Brain pericyte (primary cell): Measurements from ENCODE around the gene ADAR.
"Not testable (repeated sequence)": the region's sequence is repeated elsewhere in the genome, so short reads cannot be mapped to it uniquely, and the experiment has no call there.

Experiments
- DNase-seq: peaks from one replicate; pipeline ENCODE4 v3.0.0-alpha.2; 2012; ENCODE audit warnings: low read depth, low spot score

Gene ADAR

DNA sequence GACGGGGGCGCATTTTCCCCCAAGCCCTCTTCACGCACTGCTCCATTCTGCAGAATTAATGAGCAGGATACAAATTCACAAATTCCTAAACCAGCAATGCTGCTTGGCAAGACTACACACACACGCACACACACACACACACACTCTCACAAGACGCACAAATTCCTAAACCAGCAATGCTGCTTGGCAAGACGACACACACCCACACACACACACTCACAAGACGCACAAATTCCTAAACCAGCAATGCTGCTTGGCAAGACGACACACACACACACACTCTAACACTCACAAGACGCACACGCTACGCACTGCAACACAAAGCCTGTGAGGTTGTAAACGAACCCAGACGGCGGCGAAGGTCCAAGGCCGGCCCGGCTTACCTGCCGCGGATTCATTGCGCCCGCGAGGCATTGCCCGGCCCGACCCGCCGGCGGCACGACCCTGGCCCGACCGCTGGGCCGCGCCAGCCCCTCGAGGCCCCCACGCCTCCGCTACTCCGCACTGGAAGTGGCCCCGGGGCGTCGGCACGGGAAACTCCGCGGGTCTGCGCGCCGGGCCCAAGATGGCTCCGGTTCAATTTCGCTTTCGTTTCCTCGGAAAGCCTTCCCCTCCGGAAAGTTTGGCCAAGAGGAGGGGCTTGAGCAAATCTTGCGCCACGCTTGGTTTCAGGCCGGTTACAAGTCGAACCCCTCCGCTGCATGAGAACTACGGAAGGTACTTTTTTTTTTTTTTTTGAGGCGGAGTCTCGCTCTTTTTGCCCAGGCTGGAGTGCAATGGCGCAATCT lies at the start of gene ADAR:
TSS of gene ADAR (minus strand) at position 578 of the 788 bp plus-strand sequence. CDS start at position 398, 180 bp downstream.
- peak; percentile 79 for DNase-seq

- no peak for DNase-seq
Observed at GRCh38 chr1:154657556-154657955, 49.6 kb upstream of the ADAR start.

DNA sequence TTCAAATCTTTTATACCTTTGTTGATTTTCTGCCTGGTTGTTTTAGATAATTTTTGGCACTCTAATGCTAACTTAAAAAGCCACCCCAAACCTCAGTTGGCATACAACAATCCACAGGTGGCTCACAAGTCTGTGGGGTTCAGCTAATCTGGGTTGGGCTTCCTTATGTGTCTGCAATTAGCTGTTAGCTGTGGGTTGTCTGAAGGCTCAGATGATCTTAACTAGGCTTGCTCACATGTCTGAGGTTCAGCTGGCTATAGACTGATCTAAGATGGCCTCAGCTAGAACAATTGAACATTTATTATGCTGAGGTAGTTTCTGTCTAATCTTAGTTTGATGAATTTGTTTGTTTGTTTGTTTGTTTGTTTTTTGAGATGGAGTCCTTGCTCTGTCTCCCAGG lies 44.9 kb upstream of the ADAR start:
- no peak for DNase-seq

GRCh38 chr1:154644724-154645123 lies 36.7 kb upstream of the ADAR start:
- not testable (repeated sequence) for DNase-seq

- no peak for DNase-seq
Observed at GRCh38 chr1:154641534-154641933, 33.5 kb upstream of the ADAR start.

DNA sequence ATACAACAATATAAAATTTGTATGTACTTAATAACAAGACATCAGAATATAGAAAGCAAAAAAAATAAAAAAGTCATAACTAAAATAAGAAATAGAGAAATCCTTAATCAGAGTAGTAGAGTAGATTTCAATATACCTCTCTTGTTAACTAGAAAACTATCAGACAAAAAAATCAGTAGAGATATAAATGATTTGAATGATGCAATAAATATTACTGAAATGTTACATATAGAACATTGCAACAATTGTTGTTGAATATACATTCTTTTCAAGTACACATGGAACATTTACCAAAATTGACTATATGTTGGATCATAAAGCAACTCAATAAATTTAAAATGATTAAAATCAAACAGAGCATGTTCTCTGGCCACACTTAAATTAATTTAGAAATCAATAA lies 31.9 kb upstream of the ADAR start:
- DNase-seq = no peak

GRCh38 chr1:154635171-154635570 lies 27.2 kb upstream of the ADAR start:
- DNase-seq = no peak

GRCh38 chr1:154629675-154630073 lies 21.7 kb upstream of the ADAR start:
- DNase-seq = no peak

GRCh38 chr1:154629061-154629674 lies 21.2 kb upstream of the ADAR start:
- no peak for DNase-seq

DNA sequence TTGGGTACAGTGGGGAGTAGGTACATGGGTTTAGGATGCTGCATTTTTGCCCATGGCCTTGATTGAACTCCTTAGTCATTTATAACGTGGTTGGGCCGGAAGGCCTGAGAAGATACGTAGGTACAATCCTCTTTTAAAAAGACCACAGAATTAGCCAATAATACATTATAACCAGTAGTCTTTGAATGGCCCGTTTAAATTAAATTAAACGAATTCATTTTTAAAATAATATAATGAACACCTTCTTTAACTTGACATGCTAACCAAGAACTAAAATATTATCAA lies 20.1 kb upstream of the ADAR start:
- no peak for DNase-seq

DNA sequence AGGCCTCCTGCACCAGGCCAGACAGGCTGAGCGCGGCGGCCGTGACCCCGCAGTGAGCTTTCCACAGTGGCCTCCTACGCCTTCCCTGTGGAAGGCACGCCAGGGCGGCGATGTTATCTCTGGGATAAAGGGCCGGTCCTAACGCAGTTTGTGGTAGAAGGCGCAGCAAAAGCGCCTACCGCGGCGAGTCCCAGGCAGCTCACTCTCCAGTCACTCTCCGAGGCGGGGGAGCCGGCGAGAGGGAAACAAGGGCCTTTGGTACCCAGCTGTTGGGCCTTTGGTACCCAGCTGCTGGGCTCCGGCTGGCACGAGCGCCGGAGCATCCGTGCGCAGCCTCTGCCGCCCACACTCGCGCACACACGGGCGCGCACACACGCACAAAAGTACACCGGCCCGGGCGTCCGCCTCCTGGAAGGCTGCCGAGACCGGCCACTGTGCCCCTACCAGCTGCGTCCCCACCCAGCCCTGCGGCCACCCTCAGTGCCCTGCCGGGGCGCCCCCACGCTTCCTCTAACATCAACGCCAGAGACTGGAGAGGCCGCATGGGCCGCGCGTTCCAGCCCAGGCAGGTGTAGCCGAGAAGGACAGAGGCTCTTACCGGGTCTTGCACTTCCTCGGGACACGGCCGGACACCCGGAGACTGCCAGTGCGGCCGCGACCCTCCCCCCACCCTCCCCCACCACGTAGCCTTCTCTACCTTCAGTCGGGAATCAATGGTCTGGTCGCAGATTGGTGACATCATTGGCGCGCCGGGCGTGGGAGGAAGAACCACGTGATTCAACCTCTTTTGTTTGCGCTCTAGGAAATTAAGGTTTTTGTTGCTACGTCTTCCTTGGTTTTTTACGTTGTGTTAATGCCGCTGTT lies 19.5 kb upstream of the ADAR start:
- DNase-seq = peak; percentile 60

GRCh38 chr1:154626456-154627256 lies 18.7 kb upstream of the ADAR start:
- DNase-seq = no peak

- DNase-seq = no peak
Observed at GRCh38 chr1:154624746-154625643, 17.0 kb upstream of the ADAR start.

DNA sequence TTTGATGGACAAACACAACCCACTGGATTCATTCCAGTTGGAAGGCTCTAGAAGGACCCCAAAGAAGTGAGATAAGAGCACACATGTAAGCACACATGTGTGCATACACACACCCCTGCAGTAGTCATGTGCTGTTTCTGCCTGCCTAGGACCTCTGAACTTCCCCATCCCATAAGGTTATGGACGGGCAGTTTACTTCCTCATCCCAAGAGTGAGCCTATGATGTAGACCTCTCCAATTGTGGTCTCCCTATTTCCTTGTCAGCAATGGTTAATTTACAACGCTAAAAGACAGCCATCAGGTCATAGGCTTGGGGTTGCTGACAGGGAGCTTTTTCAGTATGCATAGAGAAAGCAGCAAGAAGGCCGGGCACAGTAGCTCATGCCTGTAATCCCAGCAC lies 15.4 kb upstream of the ADAR start:
- DNase-seq = no peak

DNA sequence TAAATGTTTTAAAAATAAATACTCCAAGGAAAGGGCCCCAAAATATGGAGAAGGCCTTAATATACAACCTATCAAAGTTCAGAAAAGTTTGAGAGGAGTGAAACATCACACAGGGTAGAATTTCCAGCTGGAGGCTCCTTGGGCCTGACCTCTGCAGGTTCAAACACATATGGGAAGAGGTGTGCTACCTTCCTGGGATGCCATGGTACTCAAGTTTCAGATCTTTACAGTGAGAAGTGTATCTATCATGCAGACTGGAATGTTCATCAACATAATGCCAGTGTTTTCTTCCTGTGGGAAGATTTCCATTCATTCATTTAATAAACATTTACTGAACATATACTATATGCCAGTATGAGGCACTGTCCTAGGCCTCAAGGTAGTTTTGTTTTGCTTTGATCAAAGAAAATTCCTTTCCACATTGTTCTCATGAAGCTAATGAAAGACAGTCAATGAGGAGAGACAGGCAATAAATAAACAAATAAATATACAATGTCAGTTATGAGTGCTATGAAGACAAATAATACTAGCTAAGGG lies 14.6 kb upstream of the ADAR start:
- no peak for DNase-seq

DNA sequence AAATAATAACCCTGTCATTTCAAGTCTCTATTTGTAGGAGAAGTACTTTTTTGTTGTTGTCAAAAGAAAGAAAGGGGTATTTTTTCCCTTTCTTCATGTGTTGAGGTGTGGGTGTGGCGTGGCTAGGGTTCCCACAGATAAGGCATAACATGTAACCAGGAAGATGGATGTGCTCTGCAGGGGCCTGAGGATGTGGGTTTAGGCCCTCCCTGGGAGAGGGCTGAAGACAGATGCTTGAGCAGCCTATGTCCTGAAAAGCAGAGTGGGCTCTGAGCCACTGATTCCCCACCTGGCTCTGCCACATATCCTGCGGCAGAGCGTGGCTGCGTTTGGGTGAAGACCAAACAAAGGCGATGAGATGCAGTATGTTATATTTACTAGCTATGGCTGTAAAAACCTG lies 13.9 kb upstream of the ADAR start:
- DNase-seq = no peak

DNA sequence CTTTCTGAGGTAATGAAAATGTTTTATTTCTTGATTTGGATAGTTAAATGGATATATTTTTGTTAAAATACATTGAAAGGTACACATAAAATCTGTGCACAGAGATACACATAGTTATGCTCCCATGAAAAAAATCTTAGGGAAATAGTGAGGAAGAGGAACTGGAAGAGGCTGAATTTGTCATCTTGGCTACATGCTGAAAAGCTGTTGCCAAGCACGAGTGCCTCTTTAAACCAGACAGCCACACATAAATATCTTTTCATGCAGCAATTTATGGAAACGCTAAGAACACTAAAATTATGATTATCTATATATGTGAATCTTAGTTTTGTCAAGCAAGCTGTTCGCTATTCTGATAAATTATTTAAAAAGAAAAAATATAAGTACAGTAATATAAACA lies 12.8 kb upstream of the ADAR start:
- DNase-seq = no peak

- DNase-seq = no peak
Observed at GRCh38 chr1:154619181-154619948, 11.4 kb upstream of the ADAR start.

GRCh38 chr1:154616659-154617345 lies 8.8 kb upstream of the ADAR start:
- DNase-seq = no peak
